K562 (cell line): ENCODE results near the gene MRPS10.

Source experiments
- BHLHE40 ChIP-seq: IDR thresholded peaks from 2 replicates; pipeline ENCODE4 v1.6.1; 2011; ENCODE audit warnings: low read length, improper control_type of control experiment
- CBX5 ChIP-seq: IDR thresholded peaks from 2 replicates; pipeline ENCODE4 v1.6.1; 2014; ENCODE audit warnings: low read depth, borderline replicate concordance
- COPS2 ChIP-seq: fragments of 450-650 bp; conservative IDR thresholded peaks from 2 replicates; pipeline ENCODE4 v1.6.1; 2016; ENCODE audit warnings: mild to moderate bottlenecking, moderate library complexity
- LCOR ChIP-seq: sonication (generic); formaldehyde crosslinking; IDR thresholded peaks from 2 replicates; pipeline ENCODE4 v1.8.0; 2022; ENCODE audit warnings: mild to moderate bottlenecking, missing genetic modification reagents
- NKRF ChIP-seq: fragments of 450-650 bp; IDR thresholded peaks from 2 replicates; pipeline ENCODE4 v1.6.1; 2016; ENCODE audit warnings: borderline replicate concordance
- POLR2AphosphoS5 ChIP-seq: IDR thresholded peaks from 2 replicates; pipeline ENCODE4 v1.6.1; 2011; ENCODE audit warnings: mild to moderate bottlenecking, low read depth, low read length, moderate library complexity; ENCODE audit not compliant: control insufficient read depth, insufficient read depth
- RNF219 ChIP-seq: fragments of 250-450 bp; sonication (Bioruptor Pico); IDR thresholded peaks from 2 replicates; pipeline ENCODE4 v1.5.0; 2022; ENCODE audit warnings: mild to moderate bottlenecking
- SAFB2 ChIP-seq: fragments of 200-400 bp; formaldehyde crosslinking; IDR thresholded peaks from 2 replicates; pipeline ENCODE4 v1.6.1; 2018; ENCODE audit warnings: borderline replicate concordance, low read length, low read depth, moderate library complexity; ENCODE audit not compliant: severe bottlenecking
- ZZZ3 ChIP-seq: fragments of 450-650 bp; IDR thresholded peaks from 2 replicates; pipeline ENCODE4 v1.6.1; 2016; ENCODE audit warnings: antibody characterized with exemption, mild to moderate bottlenecking, moderate library complexity
- TF ChIP-seq, protein P1 (sequence below), 3 experiments: IDR thresholded peaks in 2 of 3; conservative IDR thresholded peaks in 1 of 3; 2 replicates each; pipeline ENCODE4 v1.5.1; 2011 to 2012; ENCODE audit warnings: low read length in 3 of 3, mild to moderate bottlenecking in 3 of 3, control low read depth in 2 of 3, improper control_type of control experiment in 1 of 3, inconsistent platforms in 1 of 3, low read depth in 1 of 3, mixed read lengths in 1 of 3, moderate library complexity in 1 of 3; ENCODE audit not compliant: insufficient read depth in 2 of 3
- TF ChIP-seq, protein P2 (sequence below): IDR thresholded peaks from 3 replicates; pipeline ENCODE4 v1.6.1; 2011; ENCODE audit warnings: borderline replicate concordance, mild to moderate bottlenecking; ENCODE audit not compliant: insufficient read length, insufficient read depth
- TF ChIP-seq, protein P3 (sequence below): conservative IDR thresholded peaks from 2 replicates; pipeline ENCODE4 v1.6.1; 2011; ENCODE audit warnings: low read depth, mild to moderate bottlenecking, low read length; ENCODE audit not compliant: control insufficient read depth

DNA sequence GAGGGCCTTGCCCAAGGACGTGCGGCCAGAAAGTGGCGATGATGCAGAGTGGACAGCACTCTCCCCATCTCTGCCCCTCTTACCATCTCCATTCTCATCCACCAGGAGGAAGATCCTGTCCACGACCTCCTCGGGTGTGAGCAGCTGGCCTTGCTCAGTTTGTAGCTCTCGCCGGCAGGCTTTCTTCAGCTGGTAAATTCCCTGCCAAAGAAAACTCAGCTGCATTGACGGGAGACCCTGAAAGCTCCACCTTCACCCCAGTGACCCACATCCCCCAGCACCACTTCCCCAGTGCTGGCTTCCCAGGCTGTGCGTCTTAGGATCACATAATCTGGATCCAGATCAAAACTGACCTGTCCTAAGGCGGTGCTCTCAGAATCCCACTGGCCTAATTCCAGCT lies 32.1 kb downstream of the MRPS10 start:
- no peak for TF ChIP-seq LCOR (CRISPR knock-in tag)
- TF ChIP-seq POLR2AphosphoS5: no peak
- TF ChIP-seq, protein P1, sequence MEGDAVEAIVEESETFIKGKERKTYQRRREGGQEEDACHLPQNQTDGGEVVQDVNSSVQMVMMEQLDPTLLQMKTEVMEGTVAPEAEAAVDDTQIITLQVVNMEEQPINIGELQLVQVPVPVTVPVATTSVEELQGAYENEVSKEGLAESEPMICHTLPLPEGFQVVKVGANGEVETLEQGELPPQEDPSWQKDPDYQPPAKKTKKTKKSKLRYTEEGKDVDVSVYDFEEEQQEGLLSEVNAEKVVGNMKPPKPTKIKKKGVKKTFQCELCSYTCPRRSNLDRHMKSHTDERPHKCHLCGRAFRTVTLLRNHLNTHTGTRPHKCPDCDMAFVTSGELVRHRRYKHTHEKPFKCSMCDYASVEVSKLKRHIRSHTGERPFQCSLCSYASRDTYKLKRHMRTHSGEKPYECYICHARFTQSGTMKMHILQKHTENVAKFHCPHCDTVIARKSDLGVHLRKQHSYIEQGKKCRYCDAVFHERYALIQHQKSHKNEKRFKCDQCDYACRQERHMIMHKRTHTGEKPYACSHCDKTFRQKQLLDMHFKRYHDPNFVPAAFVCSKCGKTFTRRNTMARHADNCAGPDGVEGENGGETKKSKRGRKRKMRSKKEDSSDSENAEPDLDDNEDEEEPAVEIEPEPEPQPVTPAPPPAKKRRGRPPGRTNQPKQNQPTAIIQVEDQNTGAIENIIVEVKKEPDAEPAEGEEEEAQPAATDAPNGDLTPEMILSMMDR (IDR thresholded peaks at IDR 0.05 in 2 of 3, conservative IDR thresholded peaks at IDR 0.05 in 1 of 3; ENCODE audit: insufficient read depth in 2 of 3, low read depth in 1 of 3, low read length in 3 of 3): no peak
- no peak for TF ChIP-seq CBX5
- TF ChIP-seq SAFB2: no peak
- no peak for TF ChIP-seq NKRF
- no peak for TF ChIP-seq COPS2
- TF ChIP-seq, protein P2, sequence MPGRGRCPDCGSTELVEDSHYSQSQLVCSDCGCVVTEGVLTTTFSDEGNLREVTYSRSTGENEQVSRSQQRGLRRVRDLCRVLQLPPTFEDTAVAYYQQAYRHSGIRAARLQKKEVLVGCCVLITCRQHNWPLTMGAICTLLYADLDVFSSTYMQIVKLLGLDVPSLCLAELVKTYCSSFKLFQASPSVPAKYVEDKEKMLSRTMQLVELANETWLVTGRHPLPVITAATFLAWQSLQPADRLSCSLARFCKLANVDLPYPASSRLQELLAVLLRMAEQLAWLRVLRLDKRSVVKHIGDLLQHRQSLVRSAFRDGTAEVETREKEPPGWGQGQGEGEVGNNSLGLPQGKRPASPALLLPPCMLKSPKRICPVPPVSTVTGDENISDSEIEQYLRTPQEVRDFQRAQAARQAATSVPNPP: no peak
- no peak for TF ChIP-seq RNF219
- TF ChIP-seq BHLHE40: no peak
- TF ChIP-seq ZZZ3: no peak
- TF ChIP-seq, protein P3, sequence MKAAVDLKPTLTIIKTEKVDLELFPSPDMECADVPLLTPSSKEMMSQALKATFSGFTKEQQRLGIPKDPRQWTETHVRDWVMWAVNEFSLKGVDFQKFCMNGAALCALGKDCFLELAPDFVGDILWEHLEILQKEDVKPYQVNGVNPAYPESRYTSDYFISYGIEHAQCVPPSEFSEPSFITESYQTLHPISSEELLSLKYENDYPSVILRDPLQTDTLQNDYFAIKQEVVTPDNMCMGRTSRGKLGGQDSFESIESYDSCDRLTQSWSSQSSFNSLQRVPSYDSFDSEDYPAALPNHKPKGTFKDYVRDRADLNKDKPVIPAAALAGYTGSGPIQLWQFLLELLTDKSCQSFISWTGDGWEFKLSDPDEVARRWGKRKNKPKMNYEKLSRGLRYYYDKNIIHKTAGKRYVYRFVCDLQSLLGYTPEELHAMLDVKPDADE: no peak
